ENCODE data around the gene SLX4IP. TPM values are rescaled to one million over a fixed set of nuclear protein-coding genes. Genes with fewer than 3 reads are reported as not detected.

SLX4IP gene
- total RNA-seq, 1 donor from 2014 or later, result 7.5 TPM

DNA sequence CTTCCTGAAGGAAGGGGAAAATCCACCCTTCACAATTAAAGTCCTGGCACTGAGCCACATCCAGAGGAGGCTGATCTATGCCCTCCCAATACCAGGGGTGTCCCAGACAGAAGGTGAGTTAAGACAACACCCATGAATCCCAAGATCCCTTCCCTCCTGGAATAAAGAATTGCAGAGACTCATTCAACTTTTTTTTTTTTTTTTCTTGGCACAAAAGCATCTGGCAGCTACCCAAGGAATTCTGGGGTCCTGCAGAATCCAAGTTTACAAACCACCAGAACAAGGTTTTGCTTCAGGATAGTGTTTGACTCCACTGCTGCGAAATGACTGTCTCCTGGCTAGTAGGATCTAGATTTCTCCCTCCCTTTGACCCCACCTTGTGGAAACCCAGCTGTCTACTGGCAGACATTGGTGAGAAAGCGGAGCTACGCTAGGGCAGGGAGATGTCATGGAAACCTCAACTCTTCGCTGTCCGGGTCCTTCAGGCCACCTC, 201.3 kb downstream of the SLX4IP start:
- no peak for DNase-seq

DNA sequence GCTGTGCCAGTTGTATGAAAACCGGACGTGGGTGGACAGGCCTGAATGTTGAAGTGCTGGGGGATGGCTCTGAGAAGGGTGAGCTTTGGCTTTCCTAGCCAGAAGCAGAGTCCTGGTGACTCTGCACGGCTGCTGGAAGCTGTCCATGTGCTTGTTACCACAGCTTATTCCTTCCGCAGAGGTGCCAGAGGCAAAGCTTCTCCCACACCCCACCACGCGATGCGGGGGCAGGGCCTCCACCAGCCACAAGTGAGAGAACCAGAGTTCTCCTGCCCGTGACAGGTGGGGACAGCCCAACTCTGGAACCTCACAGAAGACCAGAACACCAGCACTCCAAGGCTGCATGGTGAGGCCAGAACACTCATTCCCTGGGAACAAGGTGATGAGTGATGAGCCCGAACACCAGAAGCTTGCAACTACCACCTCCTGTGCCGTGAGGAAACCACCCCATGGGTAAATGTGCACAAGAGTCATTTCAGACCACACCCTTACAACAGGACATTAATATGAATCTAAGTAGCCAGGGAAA, 202.0 kb downstream of the SLX4IP start:
- DNase-seq, result no peak

DNA sequence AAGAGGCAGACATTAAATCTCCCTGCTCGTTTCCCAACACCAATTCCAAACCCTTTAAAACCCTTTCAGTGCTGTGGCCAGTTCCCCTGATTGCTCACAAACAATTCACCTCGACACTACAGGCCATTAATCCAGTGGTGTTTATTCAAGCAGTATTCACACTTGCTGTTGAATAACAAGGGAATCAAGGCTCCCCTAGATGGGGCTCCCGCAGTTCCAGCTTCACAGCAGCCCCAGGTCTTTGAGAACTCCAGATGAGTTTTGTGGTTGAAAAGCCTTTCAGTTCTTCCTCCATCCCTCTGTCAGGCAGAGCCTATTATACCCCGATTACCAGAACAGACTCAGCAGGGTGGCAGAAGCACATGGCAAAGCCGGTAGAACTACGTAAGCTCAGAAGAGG, 202.5 kb downstream of the SLX4IP start:
- no peak for DNase-seq

- DNase-seq, result no peak
Measured at GRCh38 chr20:10639077-10639736, 204.1 kb downstream of the SLX4IP start.

DNA sequence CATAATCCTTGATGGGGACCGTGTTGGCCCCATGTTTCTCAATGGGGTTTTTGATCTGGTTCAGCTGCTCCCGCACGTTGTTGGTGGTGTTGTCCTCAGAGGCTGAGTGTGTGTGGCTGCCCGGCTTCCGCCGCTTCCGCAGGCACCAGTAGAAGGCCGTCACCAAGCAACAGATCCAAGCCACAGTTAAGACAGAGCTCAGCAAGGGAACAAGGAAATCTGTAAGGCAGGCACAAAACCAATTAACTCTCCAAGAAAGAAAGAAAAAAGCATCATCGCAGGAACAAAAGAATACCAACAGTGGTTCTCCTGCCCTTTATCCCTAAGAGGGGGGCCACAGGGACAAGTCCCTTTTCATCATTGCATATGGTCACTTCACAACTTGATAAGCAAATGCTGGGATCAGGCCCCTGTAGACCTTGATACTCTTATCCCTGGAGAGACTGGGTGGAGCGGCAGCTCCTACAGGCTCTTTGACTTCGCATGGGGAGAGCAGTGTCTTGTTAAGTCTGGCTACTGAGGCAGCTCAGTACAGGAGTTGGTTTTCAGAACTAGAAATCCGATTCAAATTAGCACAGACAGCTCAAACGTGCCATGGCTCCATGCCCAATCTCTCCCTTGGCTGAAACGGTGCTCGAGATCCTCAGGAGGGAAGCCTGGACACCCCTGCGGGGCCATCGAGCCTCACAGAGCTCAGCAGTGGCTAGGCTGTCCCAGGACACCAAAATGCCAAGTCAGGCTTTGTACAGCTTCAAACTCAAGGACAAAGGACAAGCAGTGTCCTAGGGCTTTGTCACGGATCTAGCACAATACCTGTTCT, 204.8 kb downstream of the SLX4IP start:
- DNase-seq, result peak; percentile 13

- DNase-seq, result no peak
Measured at GRCh38 chr20:10640897-10641296, 205.8 kb downstream of the SLX4IP start.

- DNase-seq, result no peak
Measured at GRCh38 chr20:10641467-10641866, 206.4 kb downstream of the SLX4IP start.

DNA sequence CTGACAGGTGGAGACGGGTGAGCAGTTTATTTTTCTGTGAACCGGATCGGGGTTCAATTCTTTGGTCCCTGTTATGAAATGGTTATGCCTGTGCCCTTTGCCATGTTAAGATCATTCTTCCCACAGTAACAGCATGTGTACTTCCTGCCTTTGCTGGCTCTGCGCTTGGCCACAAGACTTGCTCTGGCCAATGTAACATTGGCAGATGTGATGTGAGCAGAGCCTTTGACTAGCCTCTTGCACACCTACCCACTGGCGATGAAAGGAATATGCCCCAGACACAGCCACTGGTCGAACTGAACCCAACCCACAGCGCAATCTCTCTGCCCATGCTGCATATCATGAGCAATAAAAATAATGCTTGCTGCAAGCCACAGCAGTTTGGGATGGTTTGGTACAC, 206.8 kb downstream of the SLX4IP start:
- DNase-seq, result no peak

DNA sequence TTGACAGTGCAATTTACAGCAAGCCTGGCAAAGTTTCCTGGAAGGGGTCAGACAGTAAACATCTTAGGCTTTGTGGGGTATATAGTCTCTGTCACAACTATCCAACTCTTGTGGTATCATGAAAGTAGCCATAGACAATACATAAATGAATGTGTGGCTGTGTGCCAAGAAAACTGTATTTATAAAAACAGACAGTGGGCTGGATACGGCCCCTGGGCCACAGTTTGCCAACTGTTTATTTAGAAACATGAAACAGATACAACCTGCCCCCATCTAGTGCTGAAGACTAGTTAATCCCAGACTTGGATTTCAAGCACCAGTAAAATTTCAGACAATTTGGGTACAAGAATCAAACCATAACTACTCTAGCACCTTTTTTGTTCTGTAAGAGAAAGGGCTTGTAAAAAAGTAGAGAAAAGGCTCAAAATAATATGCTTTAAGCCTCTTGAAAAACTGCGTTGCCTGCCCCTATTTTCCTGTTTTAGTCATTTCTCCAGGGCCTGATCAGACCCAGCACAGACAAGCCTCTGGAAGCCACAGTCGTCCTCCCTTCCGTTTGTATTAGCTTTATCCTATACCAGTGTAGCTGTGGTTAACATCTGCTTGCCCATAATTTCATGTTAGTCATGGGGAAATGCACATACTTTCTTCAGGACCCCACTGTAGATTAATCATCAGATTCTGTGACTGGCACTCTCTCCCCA, 207.9 kb downstream of the SLX4IP start:
- no peak for DNase-seq

GRCh38 chr20:10643560-10643873, 208.4 kb downstream of the SLX4IP start:
- DNase-seq, result no peak

DNA sequence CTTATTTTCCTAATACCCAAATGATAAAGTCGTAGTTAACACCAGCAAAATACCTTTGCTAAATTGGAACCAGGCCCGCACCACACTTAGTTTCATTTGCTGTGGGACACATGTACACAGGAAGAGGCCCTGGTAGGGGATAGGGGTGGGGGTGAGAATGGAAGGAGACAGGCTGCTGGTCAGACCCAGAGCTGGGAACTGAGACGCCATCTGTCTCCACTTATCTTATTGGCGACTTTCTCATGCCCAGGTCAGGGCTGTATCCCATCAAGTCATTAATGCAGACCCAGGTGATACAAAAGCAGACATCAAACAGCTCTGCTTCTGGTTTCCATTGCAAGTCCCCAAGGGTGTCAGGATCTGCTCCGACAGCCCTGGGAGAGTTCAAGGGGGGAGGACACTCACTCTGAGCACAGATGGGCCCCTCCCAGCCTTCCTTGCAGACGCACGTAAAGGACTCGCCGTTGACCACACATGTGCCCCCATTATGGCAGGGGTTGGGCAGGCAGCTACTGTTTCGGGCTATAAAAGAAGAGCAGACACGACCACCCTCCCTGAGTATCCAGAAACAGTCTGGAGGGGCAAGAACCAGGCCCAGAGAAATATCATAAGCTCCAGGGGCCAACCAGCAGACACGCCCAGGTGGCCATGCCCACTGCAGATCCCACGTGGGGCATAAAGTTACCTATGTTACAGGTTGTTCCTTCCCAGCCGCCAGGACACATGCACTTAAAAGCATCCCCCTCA, 209.5 kb downstream of the SLX4IP start:
- no peak for DNase-seq

DNA sequence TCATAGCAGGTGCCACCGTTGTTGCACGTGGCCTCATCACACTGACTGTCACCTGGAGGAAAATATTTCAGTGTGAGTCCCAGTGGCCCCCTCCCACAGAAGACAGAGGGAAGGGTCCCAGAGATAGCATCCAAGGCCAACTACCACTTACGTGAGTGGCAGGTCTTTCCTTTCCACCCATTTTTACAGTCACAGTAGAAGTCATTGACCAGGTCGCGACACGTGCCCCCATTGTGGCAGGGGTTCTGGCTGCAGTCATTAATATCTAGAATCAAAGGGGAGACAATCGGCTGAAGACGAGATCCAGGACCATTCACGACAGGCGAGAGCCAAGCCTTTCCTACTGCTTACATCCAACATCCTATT, 210.1 kb downstream of the SLX4IP start:
- DNase-seq, result no peak

GRCh38 chr20:10646006-10646405, 210.9 kb downstream of the SLX4IP start:
- DNase-seq, result no peak

DNA sequence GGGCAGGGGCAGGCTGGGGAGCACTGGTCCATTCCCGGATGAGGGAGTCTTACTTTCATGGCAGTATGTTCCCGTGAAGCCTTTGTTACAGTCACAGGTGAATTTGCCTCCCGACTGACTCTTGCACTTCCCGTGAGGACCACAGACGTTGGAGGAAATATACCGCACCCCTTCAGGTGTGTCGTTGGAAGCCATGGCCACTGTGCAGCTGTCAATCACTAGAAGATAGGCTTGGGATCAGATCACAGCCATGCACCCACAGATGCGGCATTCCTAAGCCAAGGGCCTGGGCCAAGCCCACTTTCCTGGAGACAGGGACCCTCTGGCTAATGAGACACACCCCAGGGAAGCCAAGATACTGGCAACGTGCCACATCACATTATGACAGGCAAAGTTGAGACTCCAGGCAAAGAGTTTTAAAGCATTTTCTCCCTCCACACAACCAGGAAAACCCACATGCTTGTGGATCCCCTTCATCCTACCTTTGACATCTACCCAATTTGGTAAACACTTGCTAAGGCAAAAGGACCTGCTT, 211.8 kb downstream of the SLX4IP start:
- no peak for DNase-seq

DNA sequence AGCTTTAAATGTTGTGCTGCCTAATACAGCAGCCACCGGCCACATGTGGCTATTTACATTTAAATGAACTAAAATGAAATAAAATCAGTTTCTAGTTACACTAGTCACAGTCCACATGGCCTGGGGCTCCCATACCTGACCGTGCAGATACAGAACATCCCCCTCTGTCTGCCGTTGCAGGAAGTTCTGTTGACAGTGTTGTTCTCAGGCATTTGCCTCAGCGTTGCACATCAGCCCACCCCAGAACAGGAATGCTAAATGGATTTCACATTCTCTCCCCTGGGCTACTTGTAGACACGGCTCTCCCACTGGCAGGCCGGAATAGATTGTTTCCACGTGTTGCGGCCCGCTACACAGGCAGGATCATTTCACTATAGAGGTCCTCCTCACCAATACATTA, 212.4 kb downstream of the SLX4IP start:
- DNase-seq, result no peak

DNA sequence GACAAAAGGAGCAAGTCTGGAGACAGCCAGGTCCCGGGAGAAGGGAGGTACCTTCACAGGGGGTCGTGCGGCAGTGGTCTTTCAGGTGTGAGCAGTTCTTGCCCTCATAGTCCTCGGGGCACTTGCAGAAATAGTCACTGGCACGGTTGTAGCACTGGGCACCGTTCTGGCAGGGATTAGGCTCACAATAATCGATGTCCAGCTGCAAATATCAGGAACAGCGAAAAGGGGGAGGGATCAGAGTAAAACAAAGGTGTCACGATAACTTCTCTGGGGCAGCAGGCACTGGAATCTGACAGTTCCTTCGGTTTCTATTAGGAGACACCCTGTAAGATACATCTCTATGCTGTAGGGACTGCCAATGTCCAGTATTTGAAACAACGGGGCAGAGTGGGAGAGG, 212.8 kb downstream of the SLX4IP start:
- no peak for DNase-seq

- no peak for DNase-seq
Measured at GRCh38 chr20:10648651-10649050, 213.5 kb downstream of the SLX4IP start.

DNA sequence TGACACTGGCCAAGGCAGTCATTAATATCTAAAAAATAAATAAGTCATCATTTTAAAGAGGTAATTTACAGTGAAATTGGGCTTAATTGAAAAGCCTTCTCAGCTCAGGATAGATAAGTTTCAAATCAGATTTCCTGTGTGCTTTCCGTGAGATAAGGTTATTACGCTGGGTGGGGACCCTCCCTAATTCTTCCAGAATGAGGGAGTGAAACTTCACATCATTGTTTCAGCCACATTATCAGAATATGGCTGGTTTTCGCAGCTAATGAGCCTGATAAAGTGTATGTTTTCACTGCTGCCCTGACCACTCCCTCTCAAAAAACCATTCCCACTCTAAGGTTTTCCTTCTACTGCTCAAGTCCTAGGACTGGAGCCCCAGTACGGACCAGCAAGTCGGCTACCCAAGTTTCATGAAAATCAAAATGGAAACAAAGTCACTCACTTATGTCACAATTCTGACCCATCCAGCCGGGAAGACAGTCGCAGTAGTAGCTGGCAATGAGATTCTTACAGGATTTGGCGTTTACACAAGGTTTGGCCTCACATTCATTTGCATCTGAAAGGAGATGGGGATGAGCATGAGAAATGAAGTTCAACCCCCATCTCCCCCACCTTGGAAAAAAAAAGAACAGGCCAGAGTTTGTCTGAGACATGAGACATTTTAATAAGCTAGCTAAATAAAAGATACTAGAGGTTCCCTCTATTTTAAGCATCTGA, 214.1 kb downstream of the SLX4IP start:
- no peak for DNase-seq

- DNase-seq, result no peak
Measured at GRCh38 chr20:10649797-10650160, 214.7 kb downstream of the SLX4IP start.

GRCh38 chr20:10651227-10651990, 216.3 kb downstream of the SLX4IP start:
- DNase-seq, result no peak

- no peak for DNase-seq
Measured at GRCh38 chr20:10652185-10652584, 217.1 kb downstream of the SLX4IP start.
